Omental fat pad (tissue), 4 donors: ENCODE data around the gene SMIM32. TPM values are rescaled to one million over a fixed set of nuclear protein-coding genes. Genes with fewer than 3 reads are reported as not detected.

ENCODE experiments used
- ATAC-seq: fragments of 150-250 bp; one replicate; pipeline ENCODE4 v1.9.1; 2016; ENCODE audit warnings: mild to moderate bottlenecking, moderate library complexity; ENCODE audit not compliant: low FRiP score
- DNase-seq: peaks from one replicate; pipeline ENCODE4 v3.0.0-alpha.2; 2019; ENCODE audit warnings: low spot score
- CTCF ChIP-seq, 3 donors: fragments of 450-650 bp; IDR thresholded peaks; one replicate each; pipeline ENCODE4 v1.5.1; 2016 to 2017; ENCODE audit warnings: antibody characterized with exemption in 3 of 3, mild to moderate bottlenecking in 3 of 3, moderate library complexity in 2 of 3
- total RNA-seq, 4 donors: library from RNA; depleted of rRNA; stranded (reverse); fragments of >200 nt; gene quantifications; one replicate each; pipeline ENCODE4 v1.1.0, GENCODE V29; 2016

Gene SMIM32
- total RNA-seq, 4 donors from 2014 or later, result not detected

- ATAC-seq, result no peak
- no peak for DNase-seq
- no peak for TF ChIP-seq CTCF (IDR thresholded peaks at IDR 0.05)
Observed at GRCh38 chr5:136143763-136144162, 49.2 kb downstream of the SMIM32 start.

- TF ChIP-seq CTCF (IDR thresholded peaks at IDR 0.05), result no peak
- no peak for ATAC-seq
- DNase-seq, result no peak
Observed at GRCh38 chr5:136143312-136143711, 49.6 kb downstream of the SMIM32 start.

- TF ChIP-seq CTCF (IDR thresholded peaks at IDR 0.05), result no peak
- DNase-seq (no peak), ATAC-seq (no peak)
Observed at GRCh38 chr5:136141561-136141960, 51.4 kb downstream of the SMIM32 start.

Other genes starting within 250 kb of the SMIM32 start
- not detected for gene LECT2, start 238.2 kb downstream of the SMIM32 start, total RNA-seq
- 100 to 1,000 TPM; 117 to 338 (median 180) TPM for gene TGFBI, start 164.2 kb downstream of the SMIM32 start, total RNA-seq
- gene SMAD5, start 60.3 kb downstream of the SMIM32 start, total RNA-seq, result 10 to 100 TPM; 36.9 to 64.9 (median 43.1) TPM
- not detected for gene TRPC7, start 172.4 kb upstream of the SMIM32 start, total RNA-seq